ENCODE data around the gene DCXR.
A peak's percentile ranks its signal among the peaks of the same experiment; 100 is the strongest.

The DCXR gene

GRCh38 chr17:82021107-82021899 lies 16.2 kb downstream of the DCXR start:
- TF ChIP-seq CTCF (IDR thresholded peaks at IDR 0.05; ENCODE audit: control insufficient read depth, extremely low read depth, insufficient read depth) = peak; percentile 95
- DNase-seq (ENCODE audit: low read depth) = peak; percentile 38
- peak overlapping the region; percentile 97 for H3K4me3 ChIP-seq (ENCODE audit: low read depth, low read length)

- no peak for DNase-seq (ENCODE audit: low read depth)
- no peak overlapping the region; the same call in 1 of the 2 replicates for H3K4me3 ChIP-seq (ENCODE audit: low read depth, low read length)
- no peak for TF ChIP-seq CTCF (IDR thresholded peaks at IDR 0.05; ENCODE audit: control insufficient read depth, extremely low read depth, insufficient read depth)
These were observed 16.9 kb downstream of the DCXR start for GRCh38 chr17:82020572-82021106.

GRCh38 chr17:82019690-82020571 lies 17.6 kb downstream of the DCXR start:
- TF ChIP-seq CTCF (IDR thresholded peaks at IDR 0.05; ENCODE audit: control insufficient read depth, extremely low read depth, insufficient read depth) = peak; percentile 84
- no peak for DNase-seq (ENCODE audit: low read depth)
- no peak overlapping the region for H3K4me3 ChIP-seq (ENCODE audit: low read depth, low read length)

- DNase-seq (ENCODE audit: low read depth) = no peak
- no peak for TF ChIP-seq CTCF (IDR thresholded peaks at IDR 0.05; ENCODE audit: control insufficient read depth, extremely low read depth, insufficient read depth)
- no peak overlapping the region for H3K4me3 ChIP-seq (ENCODE audit: low read depth, low read length)
These were observed 18.4 kb downstream of the DCXR start for GRCh38 chr17:82018989-82019689.

- DNase-seq (ENCODE audit: low read depth) = no peak
- TF ChIP-seq CTCF (IDR thresholded peaks at IDR 0.05; ENCODE audit: control insufficient read depth, extremely low read depth, insufficient read depth) = no peak
- H3K4me3 ChIP-seq (ENCODE audit: low read depth, low read length) = no peak overlapping the region
These were observed 19.1 kb downstream of the DCXR start for GRCh38 chr17:82018152-82018988.
